ENCODE measurements around the gene RAD51B. TPM values are rescaled to one million over a fixed set of nuclear protein-coding genes. Genes with fewer than 3 reads are reported as not detected.

Gene RAD51B
- total RNA-seq, 6 donors from 2014 or later, result 10.6 to 63.9 (median 18.4) TPM

DNA sequence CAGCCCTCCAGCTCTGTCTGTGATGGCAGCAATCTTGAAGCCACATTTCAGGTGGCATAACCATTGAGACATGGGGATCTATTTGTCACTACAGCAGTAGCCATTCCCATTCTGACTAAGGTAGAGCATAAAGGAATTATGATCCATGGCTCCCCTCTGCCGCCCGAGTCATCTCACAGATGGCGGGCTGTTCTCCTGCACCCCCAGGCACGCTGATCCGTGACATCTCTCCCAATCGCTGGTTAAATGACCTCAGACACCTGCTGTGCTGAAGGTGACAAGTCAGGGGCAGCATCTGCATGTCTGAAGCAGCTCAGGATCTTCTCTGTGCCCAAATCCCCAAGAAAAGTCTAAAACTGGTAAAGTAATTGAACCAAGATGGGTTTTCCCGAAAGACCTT is 849.0 kb downstream of the RAD51B start:
- Histone ChIP-seq H3K27ac (peak overlapping the region in 3 of 4 donors; percentile 42 to 72 (median 67)), H3K36me3 (no peaks in the 10 kb centered on the region), H3K27me3 (no peaks in the 10 kb centered on the region), H3K4me3 (no peak overlapping the region), H3K4me1 (peaks cover 31 to 42% (median 38%) of the 10 kb centered on the region in 4 donors), H3K9me3 (no peaks in the 10 kb centered on the region)
- WGBS, 2 donors, result 84 to 90% methylated on average over 7 of the region's 7 CpGs
- no peak for TF ChIP-seq POLR2AphosphoS5 (IDR thresholded peaks at IDR 0.05)
- peak in 1 of 2 donors; percentile 15 for DNase-seq
- no peak for ATAC-seq (ENCODE audit: low FRiP score in 2 of 2)

DNA sequence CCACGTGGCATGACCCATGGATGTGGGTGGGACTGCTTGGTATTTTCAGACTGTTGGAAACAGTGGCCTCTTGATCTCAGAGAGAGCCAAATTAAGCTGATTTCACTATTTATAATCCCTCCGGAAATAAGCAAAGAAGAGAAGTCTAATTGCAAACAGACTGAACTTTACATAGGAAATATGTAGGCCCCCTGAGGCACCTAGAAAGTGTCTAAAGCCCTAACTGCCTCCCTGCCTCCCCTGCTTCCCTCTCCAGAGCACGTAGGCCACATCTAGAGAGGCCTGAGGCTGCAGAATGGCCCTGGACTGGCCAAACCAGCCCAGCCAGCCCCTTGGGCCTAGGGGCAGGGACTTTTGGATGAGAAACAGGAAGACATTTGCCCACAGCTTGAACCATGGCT is 849.5 kb downstream of the RAD51B start:
- Histone ChIP-seq H3K36me3 (no peaks in the 10 kb centered on the region), H3K9me3 (no peaks in the 10 kb centered on the region), H3K4me1 (peaks cover 31 to 38% (median 37%) of the 10 kb centered on the region in 4 donors), H3K27ac (peak overlapping the region; percentile 44 to 69 (median 65)), H3K4me3 (no peak overlapping the region), H3K27me3 (no peaks in the 10 kb centered on the region)
- peak in 1 of 2 donors; percentile 21 for DNase-seq
- ATAC-seq (ENCODE audit: low FRiP score in 2 of 2), result no peak
- 68 to 83% methylated on average over 3 of the region's 3 CpGs for WGBS, 2 donors
- TF ChIP-seq, protein P1, sequence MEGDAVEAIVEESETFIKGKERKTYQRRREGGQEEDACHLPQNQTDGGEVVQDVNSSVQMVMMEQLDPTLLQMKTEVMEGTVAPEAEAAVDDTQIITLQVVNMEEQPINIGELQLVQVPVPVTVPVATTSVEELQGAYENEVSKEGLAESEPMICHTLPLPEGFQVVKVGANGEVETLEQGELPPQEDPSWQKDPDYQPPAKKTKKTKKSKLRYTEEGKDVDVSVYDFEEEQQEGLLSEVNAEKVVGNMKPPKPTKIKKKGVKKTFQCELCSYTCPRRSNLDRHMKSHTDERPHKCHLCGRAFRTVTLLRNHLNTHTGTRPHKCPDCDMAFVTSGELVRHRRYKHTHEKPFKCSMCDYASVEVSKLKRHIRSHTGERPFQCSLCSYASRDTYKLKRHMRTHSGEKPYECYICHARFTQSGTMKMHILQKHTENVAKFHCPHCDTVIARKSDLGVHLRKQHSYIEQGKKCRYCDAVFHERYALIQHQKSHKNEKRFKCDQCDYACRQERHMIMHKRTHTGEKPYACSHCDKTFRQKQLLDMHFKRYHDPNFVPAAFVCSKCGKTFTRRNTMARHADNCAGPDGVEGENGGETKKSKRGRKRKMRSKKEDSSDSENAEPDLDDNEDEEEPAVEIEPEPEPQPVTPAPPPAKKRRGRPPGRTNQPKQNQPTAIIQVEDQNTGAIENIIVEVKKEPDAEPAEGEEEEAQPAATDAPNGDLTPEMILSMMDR (IDR thresholded peaks at IDR 0.05), result no peak
- TF ChIP-seq POLR2A (IDR thresholded peaks at IDR 0.05) (no peak), EP300 (IDR thresholded peaks at IDR 0.05) (no peak), POLR2AphosphoS5 (IDR thresholded peaks at IDR 0.05) (no peak)

DNA sequence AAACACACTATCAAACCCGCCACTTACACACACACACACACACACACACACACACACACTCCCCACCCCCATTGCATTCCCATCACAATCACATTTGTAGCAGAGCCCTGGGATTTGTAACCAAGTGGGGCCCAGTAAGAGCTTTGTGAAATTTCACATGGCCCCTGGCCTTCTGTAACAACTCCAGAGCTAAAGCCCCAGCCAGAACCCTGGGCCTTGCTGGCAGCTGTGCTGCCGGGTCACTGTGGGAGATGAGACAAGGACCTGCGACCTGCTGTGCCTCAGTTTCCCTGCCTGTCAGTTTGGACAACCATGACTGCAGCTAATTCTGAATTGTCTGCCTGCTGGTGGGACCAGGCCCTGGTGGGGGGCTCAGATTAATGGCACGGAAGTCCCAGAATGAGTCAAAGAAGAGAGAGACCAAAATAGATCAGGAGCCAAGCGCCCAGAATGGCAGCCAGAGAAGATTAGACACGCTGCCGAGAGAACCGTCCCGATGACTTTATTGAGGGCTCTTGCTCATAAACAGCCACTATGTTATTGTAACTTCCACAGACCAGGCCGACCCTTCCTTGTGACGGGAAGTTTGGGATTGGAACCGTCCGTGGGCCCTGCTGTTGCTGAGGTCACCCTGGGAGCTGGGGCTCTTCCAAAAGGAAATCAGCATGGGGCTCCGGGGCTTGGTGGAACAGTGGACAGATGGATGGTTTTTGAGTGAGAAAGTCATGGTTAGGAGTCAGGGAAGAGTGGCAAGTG is 850.2 kb downstream of the RAD51B start:
- no peaks in the 10 kb centered on the region for H3K9me3 ChIP-seq
- no peak overlapping the region for H3K4me3 ChIP-seq
- H3K36me3 ChIP-seq, result no peaks in the 10 kb centered on the region
- TF ChIP-seq EP300 (IDR thresholded peaks at IDR 0.05) (no peak), POLR2A (IDR thresholded peaks at IDR 0.05) (no peak), POLR2AphosphoS5 (IDR thresholded peaks at IDR 0.05) (no peak)
- TF ChIP-seq, protein P1 (IDR thresholded peaks at IDR 0.05), result no peak
- DNase-seq (peak in 1 of 2 donors; percentile 18), ATAC-seq (ENCODE audit: low FRiP score in 2 of 2) (no peak)
- no peaks in the 10 kb centered on the region for H3K27me3 ChIP-seq
- H3K27ac ChIP-seq, result peak overlapping the region; percentile 44 to 69 (median 65)
- H3K4me1 ChIP-seq, result peaks cover 31 to 35% (median 34%) of the 10 kb centered on the region in 4 donors
- 91 to 92% methylated on average over 11 to 14 of the region's 14 CpGs for WGBS, 2 donors

DNA sequence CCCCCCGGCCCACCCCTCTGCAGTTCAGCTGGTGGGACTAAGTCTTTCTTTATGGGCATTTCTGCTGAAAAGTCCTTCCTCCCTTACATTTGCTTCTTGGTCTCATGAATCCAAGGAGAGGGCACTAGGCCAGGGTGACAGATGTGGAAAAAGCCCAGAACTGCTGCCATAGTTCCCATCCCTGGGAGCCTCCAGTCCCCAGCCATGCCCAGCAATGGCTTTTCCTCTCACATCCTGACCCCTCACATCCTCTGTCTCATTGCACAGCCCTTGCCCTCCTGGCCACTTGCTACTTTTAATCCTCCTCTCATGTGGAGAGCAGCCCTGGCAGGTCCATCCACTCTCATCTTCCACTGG is 850.8 kb downstream of the RAD51B start:
- Histone ChIP-seq H3K27ac (peak overlapping the region; percentile 44 to 69 (median 65)), H3K27me3 (no peaks in the 10 kb centered on the region), H3K36me3 (no peaks in the 10 kb centered on the region), H3K4me3 (no peak overlapping the region), H3K4me1 (peaks cover 28 to 31% (median 30%) of the 10 kb centered on the region in 4 donors), H3K9me3 (no peaks in the 10 kb centered on the region)
- 82 to 88% methylated on average over 1 of the region's 1 CpG for WGBS, 2 donors
- DNase-seq, result peak in 1 of 2 donors; percentile 9
- ATAC-seq (ENCODE audit: low FRiP score in 2 of 2), result no peak
- TF ChIP-seq, protein P1 (IDR thresholded peaks at IDR 0.05), result no peak
- TF ChIP-seq EP300 (IDR thresholded peaks at IDR 0.05) (no peak), POLR2A (IDR thresholded peaks at IDR 0.05) (no peak), POLR2AphosphoS5 (IDR thresholded peaks at IDR 0.05) (no peak)

DNA sequence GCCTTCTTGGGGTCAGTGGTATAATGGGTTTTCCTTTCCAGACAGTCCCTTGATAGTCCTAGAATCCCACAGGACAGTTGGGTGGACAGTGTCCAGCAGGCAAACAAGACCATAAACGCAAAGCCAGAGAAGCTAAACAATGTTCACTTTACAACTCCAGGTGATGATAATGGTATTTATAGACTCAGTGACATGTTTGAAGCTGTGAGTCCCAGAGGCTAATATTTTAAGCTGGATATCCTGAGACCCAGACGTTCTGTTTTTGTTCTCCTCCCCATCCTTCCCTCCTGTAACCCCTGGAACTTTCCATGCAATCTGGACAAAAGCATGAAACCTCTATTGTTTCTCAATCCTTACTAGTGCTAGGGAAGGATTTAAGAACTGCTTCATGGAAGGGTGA is 852.3 kb downstream of the RAD51B start:
- no peaks in the 10 kb centered on the region for H3K27me3 ChIP-seq
- no peak overlapping the region for H3K27ac ChIP-seq
- H3K36me3 ChIP-seq, result no peaks in the 10 kb centered on the region
- DNase-seq (no peak), ATAC-seq (ENCODE audit: low FRiP score in 2 of 2) (no peak)
- no peaks in the 10 kb centered on the region for H3K9me3 ChIP-seq
- WGBS, 2 donors, result 73 to 88% methylated on average over 2 of the region's 2 CpGs
- TF ChIP-seq EP300 (IDR thresholded peaks at IDR 0.05) (no peak), POLR2AphosphoS5 (IDR thresholded peaks at IDR 0.05) (no peak), POLR2A (IDR thresholded peaks at IDR 0.05) (no peak)
- TF ChIP-seq, protein P1 (IDR thresholded peaks at IDR 0.05), result no peak
- no peak overlapping the region for H3K4me3 ChIP-seq
- peaks cover 18 to 24% (median 20%) of the 10 kb centered on the region in 4 donors for H3K4me1 ChIP-seq

Measured in upper lobe of left lung (tissue), 6 donors.